Astrocyte of the hippocampus (primary cell): ENCODE data around the gene DLEC1.
A peak's percentile ranks its signal among the peaks of the same experiment; 100 is the strongest.
"Not testable (repeated sequence)": the region's sequence is repeated elsewhere in the genome, so short reads cannot be mapped to it uniquely, and the experiment has no call there.

Experiments used
- DNase-seq: peaks from one replicate; pipeline ENCODE4 v3.0.0; 2011; ENCODE audit warnings: low read depth, low spot score

DLEC1 gene

DNA sequence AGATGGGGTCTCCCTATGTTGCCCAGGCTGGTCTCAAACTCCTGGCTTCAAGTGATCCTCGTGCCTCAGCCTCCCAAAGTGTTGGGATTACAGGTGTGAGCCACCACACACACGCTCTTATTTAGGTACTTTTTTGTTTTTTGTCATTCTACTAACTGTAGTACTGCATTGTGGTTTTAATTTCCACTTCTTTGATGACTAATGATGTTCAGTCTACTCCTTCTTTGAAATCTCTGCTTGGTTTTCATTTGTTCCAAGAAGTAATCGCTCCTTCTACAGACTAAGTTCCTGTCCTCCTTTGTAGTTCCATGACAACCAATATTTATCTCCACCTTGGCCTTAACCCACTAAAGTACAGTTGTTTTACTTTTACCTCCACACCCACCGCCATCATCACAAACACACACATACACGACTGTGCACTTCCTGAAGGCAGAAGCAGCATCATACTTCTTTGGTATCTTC is 529 bp upstream of the DLEC1 start:
- no peak for DNase-seq

DNA sequence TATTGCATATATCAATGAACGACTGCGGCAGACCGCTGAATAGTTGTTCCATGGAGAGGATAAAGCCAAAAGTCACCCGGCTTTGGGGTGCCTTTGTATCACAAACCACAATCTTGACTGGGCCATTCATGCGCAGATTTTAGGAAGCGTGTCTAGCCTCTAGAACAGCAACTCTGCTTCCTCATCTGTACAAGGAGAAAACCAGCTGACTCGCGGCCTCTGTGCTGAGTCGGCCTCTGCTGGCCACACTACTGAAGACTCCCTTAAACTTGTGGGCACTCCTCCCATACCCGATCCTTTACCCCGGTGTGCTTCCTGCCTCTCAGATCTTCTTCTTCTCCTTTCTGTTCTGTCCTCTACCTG is 872 bp downstream of the DLEC1 start:
- DNase-seq: peak; percentile 41

DNA sequence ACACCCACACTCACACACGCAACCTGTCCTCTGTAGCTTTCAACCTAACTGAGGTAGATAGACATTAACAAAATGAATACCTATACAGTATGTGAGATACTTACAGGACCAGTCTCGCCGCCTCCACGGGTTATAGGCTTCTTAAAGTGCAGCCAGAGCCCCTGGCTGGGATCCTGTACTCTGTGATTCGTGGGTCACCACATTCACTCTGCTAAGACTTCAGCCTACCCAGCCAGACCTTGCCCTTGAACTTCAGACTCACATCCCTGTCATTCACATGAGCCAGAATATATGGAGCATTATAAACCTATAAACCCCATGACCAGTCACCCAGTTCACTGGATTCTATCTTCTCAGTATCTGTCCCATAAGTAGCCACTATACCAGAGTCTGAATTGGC is 1.4 kb downstream of the DLEC1 start:
- no peak for DNase-seq

DNA sequence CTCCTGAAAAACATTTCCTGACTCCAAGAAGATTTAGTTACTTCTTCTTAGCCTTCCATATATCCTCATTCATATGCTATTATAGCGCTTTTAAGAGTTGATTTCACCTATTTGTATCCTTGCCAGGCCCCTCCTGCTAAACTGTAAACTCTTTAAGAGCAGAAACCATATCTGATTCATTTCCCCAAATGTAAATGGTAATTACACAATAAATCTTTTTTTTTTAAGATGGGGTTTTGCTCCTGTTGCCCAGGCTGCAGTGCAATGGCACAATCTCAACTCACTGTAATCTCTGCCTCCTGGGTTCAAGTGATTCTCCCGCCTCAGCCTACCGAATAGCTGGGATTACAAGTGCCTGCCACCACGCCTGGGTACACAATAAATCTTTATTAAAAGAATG is 4.5 kb downstream of the DLEC1 start:
- DNase-seq: no peak

DNA sequence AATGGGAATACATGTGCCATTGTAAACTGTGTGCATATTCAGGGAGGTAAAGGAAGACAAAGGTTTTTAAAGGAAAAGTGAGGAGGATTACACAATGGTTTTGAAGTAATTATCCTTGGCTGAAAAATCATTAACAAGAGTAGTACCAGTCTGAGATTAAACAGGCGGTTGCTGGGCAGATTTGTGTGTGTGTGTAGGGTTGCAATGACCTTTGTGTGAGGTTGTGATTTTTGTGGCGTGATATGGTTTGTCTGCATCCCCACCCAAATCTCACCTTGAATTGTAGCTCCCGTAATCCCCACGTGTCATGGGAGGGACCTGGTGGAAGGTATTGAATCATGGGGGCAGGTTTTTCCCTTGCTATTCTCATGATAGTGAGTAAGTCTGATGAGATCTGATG is 7.0 kb downstream of the DLEC1 start:
- no peak for DNase-seq

DNA sequence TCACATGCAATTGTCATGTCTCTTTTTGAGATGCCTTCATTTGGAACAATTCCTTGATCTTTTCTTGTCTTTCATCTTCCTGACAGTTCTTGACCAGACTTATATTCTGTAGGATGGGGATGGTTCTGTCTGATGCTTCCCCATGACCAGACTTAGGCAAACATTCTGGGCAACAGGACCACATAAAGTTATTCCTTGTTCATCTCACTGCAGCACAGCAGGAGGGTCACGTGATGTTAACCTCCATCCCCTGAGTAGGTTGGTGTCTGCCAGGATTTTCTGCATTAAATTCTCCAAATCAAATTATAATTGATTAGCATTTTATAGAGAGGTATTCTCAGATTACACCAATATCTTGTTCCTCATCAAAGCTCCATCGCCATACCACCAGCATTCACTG is 7.8 kb downstream of the DLEC1 start:
- no peak for DNase-seq

DNA sequence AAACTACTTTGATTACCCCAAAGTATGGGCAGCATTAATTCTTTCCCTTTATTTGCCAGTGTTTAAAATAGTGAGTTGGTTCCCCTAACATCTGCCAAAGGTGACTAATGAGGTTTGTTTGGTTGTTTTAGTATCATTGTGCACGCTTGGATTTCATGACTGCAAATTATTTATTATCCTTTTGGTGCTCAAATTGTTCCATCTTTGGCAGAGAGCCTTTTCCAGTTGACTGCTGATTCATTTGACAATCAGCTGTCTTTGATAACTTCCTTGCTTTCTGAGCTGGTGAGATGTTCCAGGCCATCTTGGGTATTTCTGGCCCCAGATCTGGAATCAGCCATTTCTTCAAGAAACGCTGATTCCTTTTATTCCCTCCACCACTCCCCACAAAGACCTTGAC is 8.9 kb downstream of the DLEC1 start:
- no peak for DNase-seq

DNA sequence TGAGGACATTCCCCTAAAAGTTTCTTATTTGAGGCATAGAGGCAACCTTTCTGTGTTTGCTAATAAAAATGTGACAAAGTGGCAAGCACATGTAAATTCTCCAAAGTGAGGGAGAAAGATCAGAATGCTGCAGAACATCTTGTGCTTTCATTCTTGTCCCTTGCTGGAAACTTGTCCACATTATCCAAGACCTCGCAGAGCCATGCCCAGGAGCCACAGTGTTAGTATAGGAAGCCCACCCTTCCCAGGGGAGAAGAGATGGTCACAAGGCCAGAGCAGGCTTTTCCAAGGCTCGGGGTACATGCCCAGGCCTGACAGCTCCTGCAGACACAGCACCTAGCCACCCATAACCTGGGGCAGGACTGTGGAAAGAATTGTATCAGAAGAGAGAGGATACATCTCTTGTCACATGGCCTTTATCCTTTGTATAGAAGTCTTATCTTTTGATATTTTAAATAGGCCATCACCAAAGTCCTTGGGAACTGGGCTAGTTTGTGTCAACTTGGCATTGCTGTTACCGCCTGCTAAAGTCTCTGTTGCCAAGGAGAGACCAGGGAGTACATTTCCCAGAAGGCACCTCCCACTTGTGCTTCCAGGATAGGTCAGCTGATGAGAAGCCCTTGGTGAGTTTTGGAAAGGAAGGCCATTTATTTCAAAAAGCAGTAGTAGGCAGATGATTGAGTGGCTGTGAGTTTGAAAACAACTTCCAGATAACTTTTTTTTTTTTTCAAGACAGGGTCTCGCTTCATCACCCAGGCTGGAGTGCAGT is 10.5 kb downstream of the DLEC1 start:
- no peak for DNase-seq

DNA sequence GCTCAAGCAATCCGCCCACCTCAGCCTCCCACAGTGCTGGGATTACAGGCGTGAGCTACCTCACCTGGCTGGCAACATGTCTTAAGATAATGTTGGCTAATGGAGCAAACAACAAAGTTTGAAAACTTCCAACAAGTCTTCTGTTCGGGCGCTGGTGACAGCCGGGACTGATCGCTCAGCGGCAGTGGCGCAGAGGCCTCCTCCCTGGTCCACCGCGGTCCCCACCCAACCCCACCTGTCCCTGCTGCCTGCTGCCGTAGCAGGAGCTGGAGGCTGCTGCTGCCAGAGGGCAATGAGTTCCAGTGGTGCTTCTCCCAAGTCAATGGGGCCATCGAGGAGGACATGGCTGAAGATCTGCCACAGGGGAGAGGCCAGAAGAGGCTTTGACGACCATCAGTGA is 12.1 kb downstream of the DLEC1 start:
- DNase-seq: no peak

DNA sequence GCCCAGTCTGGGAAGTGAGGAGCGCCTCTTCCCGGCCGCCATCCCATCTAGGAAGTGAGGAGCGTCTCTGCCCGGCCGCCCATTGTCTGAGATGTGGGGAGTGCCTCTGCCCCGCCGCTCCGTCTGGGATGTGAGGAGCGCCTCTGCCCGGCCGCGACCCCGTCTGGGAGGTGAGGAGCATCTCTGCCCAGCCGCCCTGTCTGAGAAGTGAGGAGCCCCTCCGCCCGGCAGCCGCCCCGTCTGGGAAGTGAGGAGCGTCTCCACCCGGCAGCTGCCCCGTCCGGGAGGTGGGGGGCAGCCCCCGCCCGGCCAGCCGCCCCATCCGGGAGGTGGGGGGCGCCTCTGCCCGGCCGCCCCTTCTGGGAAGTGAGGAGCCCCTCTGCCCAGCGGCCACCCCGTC is 14.3 kb downstream of the DLEC1 start:
- not testable (repeated sequence) for DNase-seq

DNA sequence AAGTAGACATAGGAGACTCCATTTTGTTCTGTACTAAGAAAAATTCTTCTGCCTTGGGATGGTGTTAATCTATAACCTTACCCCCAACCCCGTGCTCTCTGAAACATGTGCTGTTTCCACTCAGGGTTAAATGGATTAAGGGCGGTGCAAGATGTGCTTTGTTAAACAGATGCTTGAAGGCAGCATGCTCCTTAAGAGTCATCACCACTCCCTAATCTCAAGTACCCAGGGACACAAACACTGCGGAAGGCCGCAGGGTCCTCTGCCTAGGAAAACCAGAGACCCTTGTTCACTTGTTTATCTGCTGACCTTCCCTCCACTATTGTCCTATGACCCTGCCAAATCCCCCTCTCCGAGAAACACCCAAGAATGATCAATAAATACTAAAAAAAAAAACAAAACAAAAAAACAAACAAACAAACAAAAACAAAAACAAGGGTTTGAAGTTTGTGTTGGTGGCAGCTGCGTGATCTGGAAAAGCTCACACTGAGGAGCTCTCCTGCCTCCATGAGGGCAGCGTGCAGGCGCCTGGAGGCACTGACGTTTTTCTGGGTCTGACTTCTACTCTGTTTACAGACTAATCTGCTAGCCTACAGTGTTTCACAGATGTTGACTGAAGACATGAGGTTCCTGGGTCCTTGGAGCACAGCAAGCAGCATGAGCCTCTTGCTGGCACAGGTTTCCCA is 14.9 kb downstream of the DLEC1 start:
- not testable (repeated sequence) for DNase-seq

DNA sequence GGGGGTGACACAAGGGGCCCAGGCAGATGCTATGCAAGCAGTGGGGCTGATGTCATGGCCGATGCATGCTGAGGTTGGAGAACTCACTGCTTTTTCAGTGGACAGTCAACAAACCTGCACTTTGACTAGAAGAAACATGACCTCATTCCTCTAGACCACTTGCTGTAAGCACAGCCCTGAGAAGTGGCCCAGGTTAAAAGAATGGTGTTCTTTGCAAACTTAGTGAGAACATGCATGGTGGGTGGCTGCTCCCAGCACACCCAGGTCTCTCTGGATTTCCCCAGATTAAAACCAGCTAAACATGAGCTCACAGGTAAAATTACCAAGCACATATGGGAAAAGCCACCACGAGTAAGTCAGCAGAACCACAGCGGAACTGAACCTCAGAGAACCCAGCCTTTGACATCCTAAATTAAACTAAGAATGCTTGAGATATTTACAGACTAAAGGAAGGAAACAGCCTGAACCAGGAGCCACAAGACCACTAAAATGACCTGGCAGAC is 15.5 kb downstream of the DLEC1 start:
- peak; percentile 3 for DNase-seq

DNA sequence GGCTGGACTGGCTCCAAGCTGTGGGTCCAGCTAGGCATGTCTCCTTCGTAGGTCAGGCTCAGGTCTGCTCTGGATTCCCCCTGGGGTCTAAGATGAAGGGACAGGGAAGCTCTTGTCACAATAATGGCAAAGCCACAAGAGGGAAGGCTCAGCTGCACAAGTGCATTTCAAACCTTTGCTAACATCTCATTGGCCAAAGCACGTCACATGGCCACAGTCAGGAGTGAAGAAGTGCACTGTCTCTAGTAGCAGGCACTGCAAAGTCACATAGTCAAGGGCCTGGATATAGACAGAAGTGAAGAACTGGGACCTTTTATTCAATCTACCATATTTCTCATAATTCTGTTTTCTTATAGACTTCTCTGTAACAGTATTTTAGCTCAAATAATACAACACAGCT is 20.1 kb downstream of the DLEC1 start:
- no peak for DNase-seq

DNA sequence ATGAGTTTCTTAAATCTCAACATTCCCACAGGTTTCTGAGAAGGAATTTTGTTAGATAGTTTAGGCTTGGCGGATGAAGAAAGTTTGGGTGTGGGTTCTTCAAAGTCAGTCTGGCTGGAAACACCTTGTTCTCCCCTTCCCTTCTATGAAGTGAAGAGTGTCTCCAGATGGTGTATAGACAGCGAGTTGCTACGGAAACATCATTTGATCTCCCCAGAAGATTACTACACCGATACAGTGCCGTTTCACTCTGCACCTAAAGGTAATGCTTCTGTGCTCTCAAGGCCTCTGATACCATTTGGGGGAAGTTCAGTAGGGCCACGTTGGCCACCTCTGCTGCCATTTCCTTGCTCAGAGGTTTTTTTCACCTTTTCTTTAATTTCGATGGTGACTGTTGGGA is 20.6 kb downstream of the DLEC1 start:
- no peak for DNase-seq

DNA sequence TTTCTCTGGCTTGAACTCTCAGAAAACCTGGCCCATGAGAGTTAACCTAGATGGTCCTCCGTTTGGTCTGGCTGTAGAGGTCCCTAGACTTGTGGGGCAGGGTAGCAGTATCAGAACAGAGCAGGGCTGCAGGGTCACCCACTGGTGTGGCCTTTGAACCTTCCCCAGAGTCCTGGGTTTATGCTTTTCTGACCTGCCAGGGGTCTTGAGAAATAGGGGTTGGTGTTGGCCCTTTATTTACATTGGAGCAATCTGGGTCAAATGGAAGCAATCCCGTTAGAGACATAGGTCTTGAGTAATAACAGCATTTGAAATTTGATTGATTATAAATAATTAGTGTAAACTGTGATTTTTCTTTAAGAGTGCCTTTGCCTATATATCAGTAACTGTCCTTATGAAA is 23.8 kb downstream of the DLEC1 start:
- no peak for DNase-seq

DNA sequence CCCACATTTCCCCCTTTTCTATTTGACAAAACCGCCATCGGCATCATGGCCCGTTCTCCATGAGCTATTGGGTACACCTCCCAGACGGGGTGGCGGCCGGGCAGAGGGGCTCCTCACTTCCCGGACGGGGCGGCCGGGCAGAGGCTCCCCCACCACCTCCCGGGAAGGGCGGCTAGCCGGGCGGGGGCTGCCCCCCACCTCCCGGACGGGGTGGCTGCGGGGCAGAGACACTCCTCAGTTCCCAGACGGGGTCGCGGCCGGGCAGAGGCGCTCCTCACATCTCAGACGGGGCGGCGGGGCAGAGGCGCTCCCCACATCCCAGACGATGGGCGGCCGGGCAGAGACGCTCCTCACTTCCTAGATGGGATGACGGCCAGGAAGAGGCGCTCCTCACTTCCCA is 25.4 kb downstream of the DLEC1 start:
- not testable (repeated sequence) for DNase-seq

DNA sequence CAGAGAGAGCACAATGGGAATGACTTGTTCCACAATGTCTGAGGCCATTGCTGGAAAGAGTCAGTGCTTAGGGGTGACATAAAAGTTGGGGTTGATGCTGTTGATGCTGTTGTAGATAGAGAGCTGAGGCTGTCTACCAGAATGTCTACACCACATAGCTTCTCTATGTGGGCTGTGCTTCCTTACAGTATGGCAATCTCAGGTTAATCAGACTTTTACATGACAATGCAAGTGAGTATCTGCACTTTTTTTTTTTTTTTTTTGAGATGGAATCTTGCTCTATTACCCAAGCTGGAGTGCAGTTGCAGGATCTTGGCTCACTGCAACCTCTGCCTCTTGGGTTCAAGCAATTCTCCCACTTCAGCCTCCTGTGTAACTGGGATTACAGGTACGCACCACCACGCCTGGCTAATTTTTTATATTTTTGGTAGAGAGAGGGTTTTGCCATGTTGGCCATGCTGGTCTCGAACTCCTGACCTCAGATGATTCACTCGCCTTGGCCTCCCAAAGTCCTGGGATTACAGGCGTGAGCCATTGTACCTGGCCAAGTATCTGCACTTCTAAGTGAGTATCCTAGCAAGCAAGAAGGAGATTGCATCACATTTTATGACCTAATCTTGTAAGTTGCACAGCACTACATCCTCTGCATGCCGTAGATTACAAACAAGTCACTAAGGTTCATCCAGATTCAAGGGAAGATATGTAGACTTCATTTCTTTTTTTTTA is 28.7 kb downstream of the DLEC1 start:
- no peak for DNase-seq

DNA sequence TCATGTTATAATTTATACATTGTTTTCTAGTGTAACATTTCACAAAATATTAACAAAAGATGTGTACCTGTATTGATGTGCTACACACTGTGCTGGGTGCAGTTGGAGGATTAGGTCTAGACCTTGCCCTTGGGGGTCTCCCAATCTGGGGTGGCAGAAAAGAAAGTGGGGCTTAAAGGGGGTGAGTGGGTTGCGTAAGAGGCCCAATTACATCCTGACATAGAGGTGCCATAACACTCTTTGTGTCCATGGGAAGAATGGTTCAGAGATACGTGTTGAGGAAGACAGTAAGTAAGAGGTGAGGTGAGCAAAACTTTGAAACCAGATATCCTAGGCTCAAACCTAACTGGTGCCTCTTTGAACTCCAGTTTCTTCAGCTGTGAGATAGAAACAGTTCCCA is 31.0 kb downstream of the DLEC1 start:
- no peak for DNase-seq

DNA sequence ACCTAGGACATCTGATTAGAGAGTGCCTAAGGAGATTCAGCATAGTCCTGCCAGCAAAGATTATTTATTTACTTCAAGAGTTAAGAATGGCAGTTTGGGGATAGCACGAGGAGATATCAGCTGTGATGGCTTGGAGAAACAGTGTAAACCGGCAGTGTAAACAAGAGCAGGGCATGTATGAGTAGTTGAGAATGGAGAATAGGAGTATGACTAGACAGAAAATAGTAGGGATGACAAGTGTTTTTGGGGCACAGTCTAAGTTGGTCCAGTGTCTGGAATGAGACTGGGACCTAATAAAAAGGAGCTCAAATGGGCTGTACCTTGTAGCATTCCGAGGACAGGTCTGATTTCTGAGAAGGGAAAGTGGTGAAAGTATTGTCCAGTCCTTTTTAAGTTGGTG is 38.1 kb downstream of the DLEC1 start:
- DNase-seq: not testable (repeated sequence)

DNA sequence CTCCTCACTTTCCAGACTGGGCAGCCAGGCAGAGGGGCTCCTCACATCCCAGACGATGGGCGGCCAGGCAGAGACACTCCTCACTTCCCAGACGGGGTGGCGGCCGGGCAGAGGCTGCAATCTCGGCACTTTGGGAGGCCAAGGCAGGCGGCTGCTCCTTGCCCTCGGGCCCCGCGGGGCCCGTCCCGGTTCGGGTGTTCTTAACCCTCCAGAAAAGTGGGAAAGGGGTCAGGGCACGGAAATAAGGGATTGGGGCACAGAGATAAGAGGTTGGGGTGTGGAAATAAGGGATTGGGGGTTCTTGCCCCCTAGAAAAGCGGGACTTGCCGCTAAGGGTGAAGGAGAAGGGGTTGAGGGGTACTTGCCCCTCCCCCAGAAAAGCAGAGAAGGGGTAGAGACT is 43.3 kb downstream of the DLEC1 start:
- DNase-seq: not testable (repeated sequence)

DNA sequence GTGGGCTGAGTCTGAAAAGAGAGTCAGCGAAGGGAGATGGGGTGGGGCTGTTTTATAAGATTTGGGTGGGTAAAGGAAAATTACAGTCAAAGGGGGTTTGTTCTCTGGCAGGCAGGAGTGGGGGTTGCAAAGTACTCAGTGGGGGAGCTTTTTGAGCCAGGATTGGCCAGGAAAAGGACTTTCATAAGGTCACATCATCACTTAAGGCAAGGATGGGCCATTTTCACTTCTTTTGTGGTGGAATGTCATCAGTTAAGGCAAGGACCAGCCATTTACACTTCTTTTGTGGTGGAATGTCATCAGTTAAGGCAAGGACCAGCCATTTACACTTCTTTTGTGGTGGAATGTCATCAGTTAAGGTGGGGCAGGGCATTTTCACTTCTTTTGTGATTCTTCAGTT is 44.2 kb downstream of the DLEC1 start:
- not testable (repeated sequence) for DNase-seq

DNA sequence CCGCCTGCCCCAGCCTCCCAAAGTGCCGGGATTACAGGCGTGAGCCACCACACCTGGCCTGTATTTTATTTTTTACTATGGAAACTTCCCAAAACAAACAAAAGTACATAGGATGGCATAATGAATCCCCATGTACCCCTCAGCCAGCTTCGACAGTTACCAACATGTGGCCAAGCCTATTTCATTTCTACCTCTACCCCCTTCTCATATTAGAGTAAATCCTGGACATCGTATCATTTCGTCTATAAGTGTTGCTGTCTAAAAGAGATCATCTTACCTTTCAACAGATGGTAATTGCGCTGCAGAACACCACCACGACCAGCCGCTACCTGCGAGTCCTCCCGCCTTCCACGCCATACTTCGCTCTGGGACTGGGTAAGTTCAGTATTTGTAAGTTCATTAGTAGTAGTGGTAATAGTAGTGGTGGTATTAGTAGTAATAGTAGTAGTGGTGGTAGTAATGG is 44.9 kb downstream of the DLEC1 start:
- DNase-seq: no peak
